Ureter (tissue), 1 donor: ENCODE data around the gene MGP. TPM values are rescaled to one million over a fixed set of nuclear protein-coding genes. Genes with fewer than 3 reads are reported as not detected.

Experiments used
- DNase-seq: peaks from one replicate; pipeline ENCODE4 v3.0.0-alpha.2; 2020; ENCODE audit warnings: low spot score
- total RNA-seq: library from RNA; stranded (reverse); gene quantifications from one replicate; pipeline ENCODE4 v1.2.4, GENCODE V29; 2023
- donor health status: DM: yes; HTN: yes; CAD: no.

MGP gene
- total RNA-seq, 1 donor from 2014 or later = 500 TPM

GRCh38 chr12:14903386-14904098 is 17.9 kb upstream of the MGP start:
- DNase-seq = no peak

GRCh38 chr12:14902465-14902864 is 16.8 kb upstream of the MGP start:
- no peak for DNase-seq

DNA sequence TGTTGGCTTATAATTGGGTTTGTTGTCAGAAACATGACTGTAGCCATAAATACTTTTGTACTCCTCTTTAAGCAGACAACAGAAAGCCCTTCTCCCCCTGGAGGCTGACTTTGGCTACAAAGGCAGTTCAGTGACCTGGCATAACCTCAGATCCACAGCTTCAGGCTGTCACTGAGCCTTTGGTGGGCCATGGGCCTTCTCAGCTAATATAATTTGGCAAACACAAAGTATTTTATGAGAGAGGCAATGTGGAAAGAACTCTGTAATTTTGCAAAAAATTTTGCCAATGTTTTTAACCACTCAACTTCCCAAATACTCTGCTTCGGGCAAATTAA is 15.5 kb upstream of the MGP start:
- DNase-seq = no peak

DNA sequence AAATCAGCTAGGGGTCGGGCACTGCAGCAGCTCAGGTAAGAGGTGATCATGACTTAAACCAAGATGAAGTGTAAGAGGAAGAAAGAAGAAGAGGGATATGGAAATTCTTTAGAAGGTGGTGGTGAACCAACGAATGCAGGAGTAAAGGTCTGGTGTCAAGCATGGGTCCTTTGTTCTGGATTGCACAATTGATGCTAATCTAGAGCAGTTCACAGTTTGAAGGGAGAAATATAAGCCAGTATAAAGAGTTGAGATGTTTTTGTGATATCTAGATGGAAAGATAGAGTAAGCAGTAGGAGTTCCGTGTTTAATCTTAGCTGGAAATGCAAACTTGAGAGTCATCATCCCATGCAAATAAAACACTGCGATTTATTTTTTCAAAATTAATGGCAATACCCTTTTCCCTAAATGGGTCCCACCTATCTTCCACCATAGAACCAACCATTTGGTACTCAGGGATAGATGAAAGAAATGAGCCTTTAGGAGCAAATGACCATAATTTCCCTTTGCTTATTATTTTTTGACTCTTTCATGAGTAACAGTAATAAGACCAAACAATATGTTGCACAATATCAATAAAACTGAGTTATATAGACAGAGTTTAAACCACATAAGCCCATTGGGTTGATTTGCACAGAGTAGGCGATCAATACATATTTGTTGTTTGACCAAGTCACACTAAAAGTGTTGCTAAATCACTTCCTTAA is 15.0 kb upstream of the MGP start:
- DNase-seq = no peak

- DNase-seq = no peak
Observed at GRCh38 chr12:14896521-14897169, 11.0 kb upstream of the MGP start.

- no peak for DNase-seq
Observed at GRCh38 chr12:14893506-14894250, 8.0 kb upstream of the MGP start.

GRCh38 chr12:14892726-14893505 is 7.3 kb upstream of the MGP start:
- DNase-seq = no peak

DNA sequence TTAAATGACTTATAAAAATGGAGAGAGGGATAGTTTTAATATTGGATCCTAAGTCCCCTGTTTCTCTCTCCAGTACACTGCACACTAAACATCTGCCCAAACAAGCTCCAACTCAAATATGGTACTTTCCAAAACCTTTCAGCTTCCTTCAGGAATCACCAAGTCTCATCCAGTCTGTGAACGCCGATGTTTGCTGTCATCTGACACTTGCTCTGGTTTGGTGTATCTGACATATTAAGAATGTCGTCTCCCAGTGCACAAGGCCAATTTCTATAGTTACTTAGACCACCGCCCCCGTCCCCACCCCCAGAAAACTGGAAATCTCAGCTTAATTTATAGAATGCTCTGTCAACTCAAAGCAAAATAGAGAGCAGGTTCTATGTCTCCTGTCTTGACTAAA is 5.0 kb upstream of the MGP start:
- DNase-seq = no peak

- DNase-seq = no peak
Observed at GRCh38 chr12:14886271-14886670, 617 bp upstream of the MGP start.

- peak; percentile 84 for DNase-seq
Observed at GRCh38 chr12:14884458-14884878, 1.2 kb downstream of the MGP start.

DNA sequence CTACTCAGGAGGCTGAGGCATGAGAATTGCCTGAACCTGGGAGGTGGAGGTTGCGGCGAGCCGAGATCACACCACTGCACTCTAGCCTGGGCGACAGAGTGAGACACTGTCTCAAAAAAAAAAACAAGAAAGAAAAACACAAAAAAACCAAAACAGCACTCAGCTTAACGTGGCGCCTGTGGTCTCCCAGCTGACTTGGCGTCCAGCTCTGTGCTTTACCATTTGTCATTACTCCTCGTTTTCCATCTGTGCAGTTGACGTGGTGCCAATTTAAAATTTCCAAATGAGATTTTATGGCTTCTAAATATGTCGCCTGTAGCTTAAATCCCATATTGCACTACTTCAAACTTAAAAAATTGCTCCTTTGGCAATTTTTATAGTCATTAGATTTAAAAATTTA is 2.0 kb downstream of the MGP start:
- no peak for DNase-seq

DNA sequence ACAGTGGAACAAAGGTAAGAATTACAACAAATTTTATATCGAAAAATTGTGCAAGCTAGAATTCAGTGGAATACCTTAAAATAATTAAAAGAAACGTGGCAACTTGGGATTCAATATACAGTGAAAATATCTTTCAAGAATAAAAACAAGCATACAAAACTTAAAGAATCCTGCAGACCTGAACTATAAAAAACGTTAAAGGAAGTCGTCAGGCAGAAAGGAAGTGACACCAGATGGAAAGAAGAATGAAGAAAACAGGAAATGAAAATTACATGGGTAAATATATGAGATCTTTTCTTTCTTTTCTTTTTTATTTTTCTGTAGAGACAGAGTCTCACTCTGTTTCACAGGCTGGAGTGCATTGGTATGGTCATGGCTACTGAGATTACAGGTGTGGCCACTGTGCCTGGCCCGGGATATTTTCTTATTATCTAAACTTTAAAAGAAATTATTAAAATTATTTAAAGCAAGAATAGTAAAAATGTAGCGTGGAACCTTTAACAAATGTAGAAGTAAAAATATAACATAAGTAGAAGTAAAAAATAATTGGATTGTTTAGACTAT is 4.7 kb downstream of the MGP start:
- no peak for DNase-seq

DNA sequence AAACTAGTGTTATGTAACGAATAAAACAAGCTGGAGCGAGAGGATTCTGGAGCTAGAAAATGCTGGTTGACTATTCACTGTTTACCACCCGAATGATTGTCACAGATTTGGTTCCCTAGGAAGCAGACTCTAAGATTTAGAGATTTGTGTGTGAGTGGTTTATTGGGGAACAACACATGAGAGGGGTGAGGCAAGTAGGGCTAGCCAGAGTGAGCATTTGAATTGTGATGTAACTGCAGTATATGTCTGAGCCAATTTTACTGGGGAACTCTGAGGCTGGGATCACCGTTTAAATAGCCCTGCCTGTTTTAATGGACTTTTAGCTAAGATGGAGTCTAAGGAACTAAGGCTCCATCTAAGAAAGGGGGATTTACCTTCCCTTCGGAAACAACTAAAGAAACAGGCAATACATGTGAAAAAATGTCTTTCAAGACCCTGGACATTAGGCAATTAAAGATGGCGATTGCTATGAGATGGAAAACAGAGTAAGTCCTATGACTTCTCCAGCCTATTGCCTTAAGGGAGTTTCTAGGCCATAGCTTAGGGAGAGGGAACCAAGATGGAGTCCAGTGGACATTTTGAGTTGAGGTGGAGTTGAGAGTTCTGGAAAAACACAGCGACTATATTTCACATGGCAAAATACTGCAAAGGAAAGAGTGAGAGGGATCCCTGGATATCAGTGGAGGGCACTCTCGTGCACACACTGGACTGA is 6.3 kb downstream of the MGP start:
- DNase-seq = no peak

GRCh38 chr12:14878488-14878887 is 7.2 kb downstream of the MGP start:
- no peak for DNase-seq

DNA sequence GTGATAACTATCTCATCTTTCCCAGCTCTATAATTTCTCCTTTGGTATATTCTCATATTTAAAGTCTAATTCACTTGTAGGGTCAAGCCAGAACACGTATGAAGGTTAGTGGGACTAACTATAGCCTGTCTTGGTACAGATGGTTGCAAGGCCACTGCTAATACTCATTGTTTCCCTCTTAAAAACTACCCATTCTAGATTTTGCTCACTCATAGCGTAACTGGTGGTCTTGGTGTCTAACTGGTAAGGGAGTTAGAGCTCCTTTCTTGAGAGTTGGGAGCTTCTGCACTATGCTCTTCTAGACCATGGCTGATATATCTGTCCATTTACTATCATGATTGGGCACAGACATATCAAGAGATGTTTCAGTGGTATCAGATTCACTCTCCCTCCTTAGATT is 8.8 kb downstream of the MGP start:
- no peak for DNase-seq

GRCh38 chr12:14874882-14875281 is 10.8 kb downstream of the MGP start:
- no peak for DNase-seq

GRCh38 chr12:14873440-14874185 is 12.0 kb downstream of the MGP start:
- DNase-seq = no peak

DNA sequence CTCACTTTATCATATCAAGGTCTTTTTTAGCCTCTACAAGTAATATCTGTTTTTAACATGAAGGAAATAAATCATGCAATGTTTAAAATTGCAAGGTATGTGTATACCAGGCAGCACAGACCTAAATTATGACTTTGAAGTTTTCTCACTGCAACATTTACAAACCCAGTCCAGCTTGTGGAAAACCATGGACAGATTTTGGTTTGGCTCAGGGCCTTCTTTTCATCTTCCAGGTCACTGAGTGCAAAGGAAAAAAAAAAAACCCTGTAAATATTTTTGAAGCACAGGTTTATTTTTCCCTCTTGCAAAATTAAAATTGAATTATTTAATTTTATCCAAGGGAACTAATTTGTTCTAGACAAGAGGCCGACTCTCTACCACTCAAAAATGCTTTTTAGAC is 13.8 kb downstream of the MGP start:
- no peak for DNase-seq

DNA sequence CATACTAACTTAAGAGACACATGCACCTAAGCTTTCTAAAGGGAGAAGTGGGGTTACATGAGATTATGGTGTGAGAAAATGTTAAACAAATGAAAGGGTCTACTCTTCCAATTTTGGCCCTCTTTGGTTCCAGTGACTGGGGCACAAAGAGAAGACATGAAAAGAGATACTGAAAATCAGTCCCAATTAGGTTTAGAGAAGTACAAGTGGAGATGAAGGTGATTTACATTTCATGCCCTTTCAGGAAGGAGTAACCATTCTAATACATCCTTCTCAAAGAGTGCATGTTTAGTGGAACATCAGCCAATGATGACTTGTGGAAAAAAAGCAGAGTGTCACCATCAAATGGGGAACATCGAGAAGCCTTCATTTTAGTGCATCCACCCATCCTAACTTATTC is 14.4 kb downstream of the MGP start:
- DNase-seq = no peak

DNA sequence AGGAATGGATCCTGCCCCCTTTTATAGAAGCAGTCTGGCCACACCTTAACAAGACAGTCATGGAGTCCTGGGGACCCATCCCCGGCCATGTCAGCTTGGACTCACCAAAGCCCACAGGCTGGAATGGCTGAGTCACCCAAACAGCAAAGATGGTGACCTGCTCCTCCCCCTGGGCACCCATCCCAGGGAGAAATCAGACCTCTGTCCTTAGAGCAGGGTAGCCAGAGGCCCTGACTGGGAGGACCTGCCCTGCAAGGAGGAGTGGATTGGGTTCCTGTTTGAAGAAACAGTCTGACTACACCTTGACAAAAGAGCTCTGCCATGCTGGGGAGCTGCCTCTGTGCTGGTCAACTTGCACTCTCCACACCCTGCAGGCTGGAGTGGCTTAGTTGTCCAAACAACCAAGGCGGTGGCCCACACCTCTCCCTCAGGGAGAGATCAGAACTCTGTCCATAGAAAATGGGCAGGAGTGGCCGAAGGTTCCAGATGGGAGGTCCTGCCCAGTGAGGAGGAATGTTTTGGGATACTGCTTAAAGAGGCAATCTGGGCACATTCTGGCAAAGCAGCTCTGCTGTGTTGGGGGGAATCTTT is 16.6 kb downstream of the MGP start:
- no peak for DNase-seq
